ENCODE results near the gene TRIP13.
"Not testable (repeated sequence)": the region's sequence is repeated elsewhere in the genome, so short reads cannot be mapped to it uniquely, and the experiment has no call there.

Gene TRIP13

DNA sequence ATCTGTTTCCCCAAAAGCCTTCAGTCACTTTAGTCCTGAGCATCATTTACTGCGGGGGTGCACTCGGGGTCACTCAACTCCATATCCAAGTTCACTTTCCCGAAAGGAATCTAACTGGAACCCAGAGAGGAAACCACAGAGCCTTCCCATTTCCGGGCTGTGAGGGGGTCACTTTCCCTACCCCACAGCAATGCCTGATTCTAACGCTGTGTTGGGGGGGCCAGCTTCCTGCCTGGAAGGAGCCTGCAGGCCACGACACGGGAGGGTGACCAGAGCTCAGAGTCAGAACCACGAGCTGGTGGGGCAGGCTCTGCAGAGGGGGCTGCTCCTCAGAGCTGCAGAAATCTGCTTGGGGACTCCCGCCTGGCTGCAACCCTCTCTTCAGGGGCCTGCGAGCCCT, 20.4 kb upstream of the TRIP13 start:
- DNase-seq (ENCODE audit: low read depth in 2 of 3, low spot score in 2 of 3): no peak

DNA sequence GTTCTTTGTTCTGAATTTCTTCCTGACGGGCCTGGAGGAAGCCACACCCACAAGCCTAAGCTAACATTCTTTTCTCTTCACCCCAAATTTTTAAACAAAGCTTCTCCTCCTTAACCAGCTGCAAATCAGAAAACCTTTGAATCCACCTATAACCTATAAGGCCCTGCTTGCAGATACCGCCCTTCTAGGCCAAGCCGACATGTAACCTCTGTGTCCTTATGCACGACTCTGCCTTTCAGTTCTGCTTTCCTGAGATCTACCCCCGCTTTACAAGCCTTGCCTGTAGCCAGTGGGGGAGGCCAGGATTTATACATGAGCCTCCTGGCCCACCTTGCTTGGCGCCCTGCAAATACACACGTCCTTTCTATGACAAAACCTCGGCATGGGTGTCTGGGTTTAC, 19.4 kb upstream of the TRIP13 start:
- DNase-seq (ENCODE audit: low read depth in 2 of 3, low spot score in 2 of 3): no peak

DNA sequence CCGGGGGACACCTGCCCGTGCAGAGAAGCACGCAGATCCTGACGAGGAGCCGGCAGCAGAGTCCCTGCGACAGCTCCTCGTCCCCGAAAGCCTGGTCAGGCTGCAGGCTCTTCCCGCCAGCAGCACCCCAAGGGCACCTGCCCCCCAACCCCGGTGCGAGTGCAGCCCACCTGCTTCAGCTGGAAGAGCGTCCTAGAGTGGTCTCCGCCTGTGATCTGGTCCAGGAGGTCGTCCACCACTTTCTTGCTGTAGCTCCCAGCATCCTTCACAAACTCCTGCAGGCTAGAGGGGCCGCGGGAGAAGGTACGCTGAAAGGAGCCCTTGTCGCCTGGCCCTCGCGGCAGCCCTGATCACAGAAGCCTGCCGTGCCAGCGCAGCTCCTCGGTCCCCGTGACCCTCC, 16.8 kb upstream of the TRIP13 start:
- DNase-seq (ENCODE audit: low read depth in 2 of 3, low spot score in 2 of 3): no peak

DNA sequence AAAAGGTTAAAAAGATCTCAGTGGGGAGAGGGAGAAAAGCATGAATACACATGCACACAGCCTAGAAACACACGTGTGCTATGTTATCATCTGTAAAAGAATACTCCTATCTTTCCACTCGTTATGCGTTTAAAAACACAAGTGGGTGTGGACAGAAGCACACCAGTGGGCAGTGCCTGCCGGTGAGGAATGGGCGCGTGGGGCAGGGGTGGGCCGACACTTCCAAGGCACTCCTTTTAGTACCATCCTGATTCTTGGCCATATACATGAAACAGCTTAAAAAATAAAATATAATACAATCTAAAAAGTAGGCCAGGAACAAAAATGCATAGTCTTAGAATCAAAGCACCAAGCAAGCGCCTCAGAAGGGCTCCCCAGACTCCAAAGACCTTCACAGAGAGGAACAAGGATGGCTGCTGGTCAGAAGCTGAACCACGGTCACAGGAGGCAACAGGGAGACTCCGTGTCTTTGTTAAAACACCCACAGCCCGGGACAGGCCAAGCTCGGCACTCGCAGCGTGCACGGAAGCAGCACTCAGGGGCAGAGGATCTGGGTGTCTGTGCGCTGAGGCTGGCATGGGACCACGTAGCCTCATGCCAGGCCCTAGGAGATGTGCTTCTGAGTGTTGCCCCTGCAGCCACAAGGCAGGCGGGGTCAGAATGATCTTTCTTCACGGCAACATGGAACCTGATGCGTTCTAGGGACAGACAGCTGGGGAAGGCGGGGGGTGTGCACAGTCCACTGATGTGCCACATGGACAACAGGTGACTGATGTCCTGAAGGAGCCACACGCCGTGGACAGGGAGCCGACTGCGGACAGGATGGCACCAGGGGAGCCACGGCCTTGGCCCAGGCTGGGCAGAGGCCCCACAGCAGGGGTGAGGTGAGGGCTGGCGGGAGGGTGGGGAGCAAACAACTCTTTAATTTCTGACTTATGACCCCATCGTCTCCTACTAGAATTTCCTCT, 16.0 kb upstream of the TRIP13 start:
- DNase-seq (ENCODE audit: low read depth in 2 of 3, low spot score in 2 of 3): no peak

DNA sequence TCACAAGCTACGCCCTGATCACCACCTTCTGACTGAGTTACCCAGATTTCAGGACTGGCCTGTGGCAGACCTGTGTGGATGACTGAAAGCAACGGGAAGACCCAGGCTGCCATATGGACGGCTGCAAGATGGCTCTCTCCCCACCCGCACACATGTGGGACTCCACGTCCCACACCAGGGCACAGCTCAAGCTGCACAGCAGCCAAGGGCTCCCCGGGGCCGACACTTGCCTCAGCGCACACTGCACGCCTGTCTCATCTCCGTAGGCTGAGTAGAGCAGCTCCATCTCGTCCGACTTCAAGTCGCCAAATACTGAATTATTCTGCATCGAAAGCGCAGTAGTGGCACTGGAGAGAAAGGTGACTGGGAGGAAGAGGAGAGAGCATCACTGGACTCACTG, 14.6 kb upstream of the TRIP13 start:
- no peak for DNase-seq (ENCODE audit: low read depth in 2 of 3, low spot score in 2 of 3)

DNA sequence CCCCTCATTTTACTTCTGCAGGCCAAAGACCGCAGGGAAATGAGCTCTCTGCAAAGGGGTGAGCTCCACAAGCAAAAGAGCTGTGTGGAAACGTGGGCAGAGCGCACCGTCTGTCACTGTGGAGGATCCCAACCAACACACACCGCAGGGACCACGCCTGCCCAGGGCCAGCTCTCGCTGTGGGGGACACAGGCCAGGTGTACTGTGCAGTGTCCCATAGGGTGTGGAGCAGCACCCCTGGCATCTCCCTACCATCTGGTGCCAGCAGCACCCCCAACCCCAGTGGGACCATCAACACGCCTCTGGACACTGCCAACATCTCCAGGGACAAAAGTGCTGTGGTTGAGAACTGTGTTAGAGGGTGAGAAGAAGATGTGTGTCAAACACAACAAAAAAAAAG, 14.0 kb upstream of the TRIP13 start:
- DNase-seq (ENCODE audit: low read depth in 2 of 3, low spot score in 2 of 3): not testable (repeated sequence)

DNA sequence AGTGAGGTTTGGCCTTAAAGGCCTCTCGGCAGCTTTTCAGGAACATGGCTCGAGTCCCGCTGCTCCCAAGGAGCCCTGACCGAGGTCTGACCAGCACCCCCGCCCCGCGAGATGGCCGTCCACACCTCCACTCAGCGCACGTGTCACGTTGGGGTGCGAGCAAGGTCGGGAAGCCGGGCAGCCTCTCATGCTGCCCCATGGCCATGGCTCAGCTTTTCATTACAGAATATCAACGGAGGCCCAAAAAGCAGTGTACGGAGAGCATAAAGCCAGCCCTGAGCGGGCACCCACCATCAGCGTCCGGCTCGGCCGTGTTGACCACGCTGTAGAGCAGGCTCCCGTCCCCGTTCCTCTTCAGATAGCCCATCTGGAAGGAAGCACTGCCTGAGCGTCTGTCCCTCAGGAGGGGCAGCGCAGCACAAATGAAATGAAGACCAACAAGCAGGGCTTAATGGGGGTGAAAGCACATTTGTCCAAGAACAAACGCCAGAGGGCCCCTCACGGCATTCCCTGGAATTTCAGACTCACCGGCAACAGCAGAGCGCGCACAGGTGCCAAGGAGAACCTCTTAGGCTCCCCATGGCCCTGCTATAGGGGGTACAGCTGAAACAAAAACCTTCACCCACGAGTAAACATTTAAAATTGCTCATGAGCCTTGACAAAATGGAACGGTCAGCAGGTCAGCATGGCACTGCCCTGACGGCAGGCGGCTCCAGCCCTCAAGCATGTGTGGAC, 11.7 kb upstream of the TRIP13 start:
- DNase-seq (ENCODE audit: low read depth in 2 of 3, low spot score in 2 of 3): no peak

DNA sequence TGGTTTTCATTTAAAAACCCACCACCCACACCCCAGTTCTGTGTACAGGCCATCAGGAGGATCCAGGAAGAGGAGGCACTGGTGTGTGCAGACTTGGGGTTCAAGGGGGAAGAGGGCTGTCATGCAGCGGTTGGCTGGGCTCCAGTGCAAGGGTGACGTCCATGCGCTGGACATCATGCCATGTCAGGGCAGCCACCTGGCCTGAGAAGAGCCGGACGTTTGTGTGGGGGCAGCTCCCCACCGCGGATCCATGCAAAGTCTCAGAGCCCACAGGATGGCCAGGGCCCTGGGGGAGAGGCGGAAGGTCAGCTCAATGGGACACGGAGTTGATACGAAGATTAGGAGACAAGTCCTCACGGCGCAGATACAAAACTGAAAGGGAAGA, 11.1 kb upstream of the TRIP13 start:
- no peak for DNase-seq (ENCODE audit: low read depth in 2 of 3, low spot score in 2 of 3)

DNA sequence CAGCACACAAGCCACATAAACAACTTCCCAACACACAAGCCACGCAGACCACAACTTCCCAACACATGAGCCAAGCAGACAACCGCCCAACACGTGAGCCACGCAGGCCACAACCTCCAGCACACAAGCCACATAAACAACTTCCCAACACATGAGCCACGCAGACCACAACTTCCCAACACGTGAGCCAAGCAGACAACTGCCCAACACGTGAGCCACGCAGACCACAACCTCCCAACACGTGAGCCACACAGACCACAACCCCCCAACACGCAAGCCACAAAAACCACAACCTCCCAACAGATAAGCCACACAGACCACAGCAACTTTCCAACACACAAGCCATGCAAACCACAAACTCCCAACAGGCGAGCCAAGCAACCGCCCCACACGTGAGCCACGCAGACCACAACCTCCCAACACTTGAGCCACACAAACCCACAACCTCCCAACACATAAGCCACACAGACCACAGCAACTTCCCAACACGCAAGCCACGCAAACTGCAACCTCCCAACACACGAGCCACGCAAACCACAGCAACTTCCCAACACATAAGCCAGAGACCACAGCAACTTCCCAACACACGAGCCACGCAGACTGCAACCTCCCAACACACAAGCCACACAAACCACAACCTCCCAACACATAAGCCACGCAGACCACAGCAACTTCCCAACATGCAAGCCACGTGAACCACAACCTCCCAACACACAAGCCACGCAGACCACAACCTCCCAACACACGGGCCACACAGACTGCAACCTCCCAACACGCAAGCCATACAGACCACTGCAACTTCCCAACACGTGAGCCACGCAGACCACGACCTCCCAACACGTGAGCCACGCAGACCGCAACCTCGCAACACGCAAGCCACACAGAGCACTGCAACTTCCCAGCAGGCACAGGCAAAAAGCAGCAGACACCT, 10.2 kb upstream of the TRIP13 start:
- no peak for DNase-seq (ENCODE audit: low read depth in 2 of 3, low spot score in 2 of 3)

DNA sequence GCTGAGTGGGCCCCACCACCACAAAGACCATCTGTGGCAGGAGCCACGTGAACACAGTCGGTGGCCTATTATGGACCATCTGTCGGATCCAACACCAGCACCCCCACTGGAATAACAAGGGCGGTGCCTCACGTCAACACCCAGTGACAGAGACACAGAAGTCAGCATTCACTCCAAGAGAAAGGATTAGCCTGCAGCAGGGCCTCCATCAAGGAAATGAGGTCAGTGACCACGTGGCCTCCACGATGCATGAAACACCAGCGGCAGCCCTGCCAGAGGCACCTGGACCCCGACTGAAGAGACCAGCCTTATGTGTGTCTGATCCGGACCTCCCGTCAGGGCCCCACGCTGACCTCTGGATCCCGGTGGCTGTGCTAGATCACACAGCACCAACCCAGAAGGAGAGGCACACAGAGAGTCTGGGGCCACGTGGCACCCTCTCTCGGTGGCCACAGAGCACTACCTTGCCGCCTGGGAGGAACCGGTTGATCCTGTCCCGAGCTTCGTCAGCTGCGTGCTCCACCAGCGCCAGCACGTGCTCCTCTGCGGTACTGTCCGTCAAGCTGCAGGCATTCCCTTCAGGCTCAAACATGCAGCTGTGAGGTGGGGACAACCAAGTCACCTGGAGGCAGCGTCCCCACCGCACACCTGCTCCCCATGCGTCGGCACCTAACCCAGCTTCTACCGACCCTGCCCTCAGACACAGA, 9.1 kb upstream of the TRIP13 start:
- no peak for DNase-seq (ENCODE audit: low read depth in 2 of 3, low spot score in 2 of 3)

DNA sequence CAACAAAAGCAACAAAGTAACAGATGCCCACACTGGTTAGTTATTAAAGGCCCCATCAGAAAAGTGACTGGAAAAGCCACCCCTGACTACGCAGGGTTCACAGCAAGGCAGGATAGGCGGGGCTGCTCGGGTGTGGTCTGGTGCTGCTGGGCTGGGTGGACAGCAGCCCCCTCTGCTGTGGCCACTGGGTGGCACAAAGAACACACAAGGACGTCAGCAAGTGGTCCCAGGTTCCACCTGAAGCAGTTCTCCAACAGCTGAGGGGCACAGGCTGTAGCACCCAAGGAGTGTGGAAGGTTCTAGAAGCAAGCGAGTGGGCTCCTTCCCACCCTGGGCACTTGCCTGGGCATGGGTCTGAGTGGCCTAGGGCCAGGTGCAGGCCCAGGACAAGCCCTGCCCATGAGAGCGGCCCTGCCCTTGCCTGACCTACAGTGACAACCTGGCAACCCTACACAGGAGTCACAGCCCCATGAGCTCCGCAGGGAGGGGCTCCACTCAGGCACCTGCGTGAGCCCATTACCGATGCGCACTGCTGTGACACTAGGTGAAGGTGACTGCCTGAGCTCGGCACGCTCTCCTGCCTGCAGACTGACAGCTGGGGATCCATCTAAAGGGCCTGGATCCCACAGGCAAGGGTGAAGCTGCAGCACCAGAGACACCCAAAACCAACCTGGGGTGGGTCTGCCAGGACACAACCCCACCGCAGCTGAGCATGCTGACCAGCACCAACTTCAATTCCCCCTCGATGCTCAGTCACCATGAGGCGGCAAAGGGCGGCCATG, 8.1 kb upstream of the TRIP13 start:
- DNase-seq (ENCODE audit: low read depth in 2 of 3, low spot score in 2 of 3): no peak

DNA sequence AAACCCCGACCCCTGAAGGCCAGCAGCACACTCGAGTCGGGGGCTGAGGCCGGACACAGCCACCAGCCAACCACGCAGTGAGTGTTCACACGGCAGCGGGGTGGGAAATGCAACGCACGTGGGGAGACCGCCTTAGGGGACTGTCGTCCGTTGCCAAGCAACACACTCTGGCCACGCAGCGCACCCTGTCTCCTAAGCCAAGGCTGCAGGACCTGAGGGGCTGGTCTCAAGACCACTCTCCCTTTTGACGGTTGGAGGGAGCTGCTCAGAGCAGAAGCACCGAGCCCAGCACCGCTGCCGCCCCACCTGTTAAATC, 7.6 kb upstream of the TRIP13 start:
- DNase-seq (ENCODE audit: low read depth in 2 of 3, low spot score in 2 of 3): no peak

DNA sequence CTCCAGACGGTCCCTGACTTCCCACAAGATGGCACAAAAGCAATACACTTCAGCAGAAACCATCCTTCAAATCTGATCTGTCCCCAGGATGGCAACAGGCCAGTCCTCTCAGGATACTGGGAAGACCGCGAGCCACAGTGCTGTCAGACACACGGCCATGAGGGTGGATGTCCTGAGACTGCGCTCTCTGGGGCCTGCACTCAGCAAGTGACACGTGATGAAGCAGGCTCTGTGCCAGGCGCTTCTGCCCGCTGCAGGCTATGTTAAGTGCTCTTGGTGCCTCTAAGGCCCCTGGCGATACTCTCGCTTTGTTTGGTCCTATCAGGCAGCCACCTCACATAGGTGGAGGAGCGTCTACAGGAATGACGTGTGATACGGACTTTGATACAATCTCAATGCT, 7.2 kb upstream of the TRIP13 start:
- DNase-seq (ENCODE audit: low read depth in 2 of 3, low spot score in 2 of 3): no peak

DNA sequence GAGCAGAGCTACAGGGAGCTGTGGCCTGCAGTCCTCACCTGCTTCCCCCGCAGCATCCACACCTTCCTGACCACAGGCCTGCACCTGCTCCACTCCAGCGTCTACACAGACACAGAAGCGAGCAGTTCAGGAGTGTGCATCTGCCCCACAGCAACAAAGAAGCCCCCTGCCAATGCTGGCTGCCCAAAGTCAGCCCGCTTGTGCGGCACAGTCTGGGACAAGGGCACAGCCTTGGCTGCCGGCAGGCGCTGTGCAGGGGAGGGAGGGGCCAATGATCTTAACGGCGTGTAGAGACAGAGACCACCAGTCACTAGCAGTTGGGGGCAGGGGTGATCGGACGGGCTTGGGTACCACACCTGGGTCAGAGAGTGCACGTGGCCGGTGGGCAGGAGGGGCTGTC, 6.6 kb upstream of the TRIP13 start:
- DNase-seq (ENCODE audit: low read depth in 2 of 3, low spot score in 2 of 3): no peak

DNA sequence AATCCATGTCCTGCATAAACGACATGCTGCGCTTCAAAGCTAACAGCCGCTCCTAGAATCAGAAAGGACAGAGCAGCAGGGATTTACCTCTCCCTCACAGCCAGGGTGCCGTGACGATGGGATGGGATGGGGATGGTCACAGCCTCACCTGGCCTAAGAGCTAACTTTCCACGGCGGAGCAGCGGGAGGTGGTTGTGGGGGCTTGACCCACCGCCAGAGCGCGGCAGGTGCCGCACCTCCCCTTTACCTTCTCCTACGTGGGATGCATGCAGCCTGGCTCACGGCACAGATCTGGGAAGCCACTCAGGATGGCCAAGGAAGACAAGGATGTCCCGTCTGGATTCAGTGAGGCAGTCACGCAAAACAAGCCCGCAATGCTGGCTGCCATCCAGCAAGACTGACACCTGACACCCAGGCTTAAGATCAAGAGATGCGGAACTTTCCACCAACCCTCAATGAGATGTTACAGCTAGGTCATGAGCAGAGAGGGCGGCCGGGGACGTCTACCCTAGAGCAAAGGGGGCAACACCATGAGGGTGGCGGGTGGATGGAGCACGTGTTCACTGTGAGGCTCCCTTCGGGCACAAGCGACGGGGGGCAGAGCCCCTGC, 5.9 kb upstream of the TRIP13 start:
- DNase-seq (ENCODE audit: low read depth in 2 of 3, low spot score in 2 of 3): no peak

DNA sequence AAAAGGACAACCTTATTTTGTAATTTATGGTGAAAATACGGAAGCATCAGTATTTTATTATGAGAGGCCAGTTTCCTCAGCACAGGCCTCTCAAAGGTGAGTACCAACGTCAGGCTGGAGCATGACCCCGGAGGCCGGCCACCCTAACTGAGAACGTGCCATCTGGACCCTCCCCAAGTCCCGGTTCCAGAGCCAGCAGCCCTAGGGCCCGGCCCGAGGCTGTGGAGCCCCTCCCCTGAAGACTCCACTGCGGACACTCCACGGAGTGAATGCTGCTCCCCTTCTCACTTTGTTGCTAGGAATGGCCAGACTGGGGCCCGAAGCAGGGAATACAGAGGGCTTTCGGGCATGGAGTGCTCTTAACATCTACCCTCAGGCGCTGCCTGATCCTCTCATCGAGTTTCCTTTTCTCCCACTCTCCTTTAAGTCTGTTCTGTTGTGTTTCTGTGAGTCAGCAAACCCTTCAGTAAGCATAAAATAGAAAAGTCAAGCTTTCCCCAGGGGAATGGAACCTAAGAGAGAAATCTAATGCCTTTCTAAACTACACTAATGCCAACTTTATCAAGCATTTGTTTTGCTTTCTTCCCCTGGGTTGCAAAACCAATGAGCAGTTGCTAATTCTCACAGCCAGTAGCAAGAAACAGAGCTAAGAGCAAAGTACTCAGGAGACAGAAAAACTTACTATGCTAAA, 4.6 kb upstream of the TRIP13 start:
- no peak for DNase-seq (ENCODE audit: low read depth in 2 of 3, low spot score in 2 of 3)

DNA sequence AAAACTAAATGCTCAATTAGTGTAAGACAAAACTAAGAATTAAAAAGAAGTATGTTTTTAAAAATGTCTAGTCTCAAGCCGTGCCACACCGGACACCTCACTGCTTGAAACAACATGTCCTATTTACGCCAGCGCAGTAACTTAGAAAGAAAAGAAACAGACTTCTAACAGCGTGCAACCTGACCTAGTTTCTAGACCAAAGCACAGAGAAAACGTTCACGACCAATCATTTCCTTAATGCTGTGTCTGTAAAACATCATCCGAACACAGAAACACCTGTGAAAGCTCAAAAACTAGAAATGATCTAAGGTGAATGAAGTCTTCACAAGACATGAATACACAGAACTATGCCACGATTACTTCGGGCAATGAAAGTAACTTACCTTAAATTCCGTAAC, 4.0 kb upstream of the TRIP13 start:
- no peak for DNase-seq (ENCODE audit: low read depth in 2 of 3, low spot score in 2 of 3)

DNA sequence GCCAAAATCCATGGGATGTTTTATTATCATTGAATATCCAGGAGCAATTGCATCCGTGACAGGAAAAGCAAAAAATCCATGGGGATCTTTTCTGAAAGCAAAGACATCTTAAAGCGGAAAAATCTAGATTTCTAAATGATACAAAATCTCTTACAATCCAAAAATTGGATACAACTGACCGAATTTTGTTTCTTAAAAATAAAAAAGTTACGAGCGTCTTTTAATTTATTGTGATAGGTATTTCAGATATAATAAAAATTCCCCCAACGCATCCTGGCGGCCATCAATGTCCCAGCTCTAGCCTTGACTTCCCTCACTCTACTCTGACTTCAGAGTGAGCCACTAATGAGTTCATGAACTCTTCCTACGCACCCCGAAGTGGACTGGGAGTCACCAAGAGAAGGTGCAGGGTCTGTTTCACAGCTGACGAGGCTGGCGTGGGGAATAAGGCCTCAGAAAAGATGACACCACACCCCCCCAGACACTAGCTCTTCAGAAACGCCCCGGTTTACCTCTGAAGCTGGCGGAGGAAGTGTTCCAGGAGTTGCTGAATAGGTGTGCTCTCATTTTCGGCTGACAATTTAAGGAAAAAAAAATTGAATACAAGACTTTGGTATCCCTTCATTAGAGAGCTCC, 3.5 kb upstream of the TRIP13 start:
- no peak for DNase-seq (ENCODE audit: low read depth in 2 of 3, low spot score in 2 of 3)
